ENCODE data around the gene AKAP13.

- no peak for TF ChIP-seq EP300 (IDR thresholded peaks at IDR 0.05)
- TF ChIP-seq, protein P1, sequence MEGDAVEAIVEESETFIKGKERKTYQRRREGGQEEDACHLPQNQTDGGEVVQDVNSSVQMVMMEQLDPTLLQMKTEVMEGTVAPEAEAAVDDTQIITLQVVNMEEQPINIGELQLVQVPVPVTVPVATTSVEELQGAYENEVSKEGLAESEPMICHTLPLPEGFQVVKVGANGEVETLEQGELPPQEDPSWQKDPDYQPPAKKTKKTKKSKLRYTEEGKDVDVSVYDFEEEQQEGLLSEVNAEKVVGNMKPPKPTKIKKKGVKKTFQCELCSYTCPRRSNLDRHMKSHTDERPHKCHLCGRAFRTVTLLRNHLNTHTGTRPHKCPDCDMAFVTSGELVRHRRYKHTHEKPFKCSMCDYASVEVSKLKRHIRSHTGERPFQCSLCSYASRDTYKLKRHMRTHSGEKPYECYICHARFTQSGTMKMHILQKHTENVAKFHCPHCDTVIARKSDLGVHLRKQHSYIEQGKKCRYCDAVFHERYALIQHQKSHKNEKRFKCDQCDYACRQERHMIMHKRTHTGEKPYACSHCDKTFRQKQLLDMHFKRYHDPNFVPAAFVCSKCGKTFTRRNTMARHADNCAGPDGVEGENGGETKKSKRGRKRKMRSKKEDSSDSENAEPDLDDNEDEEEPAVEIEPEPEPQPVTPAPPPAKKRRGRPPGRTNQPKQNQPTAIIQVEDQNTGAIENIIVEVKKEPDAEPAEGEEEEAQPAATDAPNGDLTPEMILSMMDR (IDR thresholded peaks at IDR 0.05), result no peak
Observed at GRCh38 chr15:85477061-85477460, 96.7 kb downstream of the AKAP13 start.
